Fibroblast of lung (primary cell): ENCODE data around the gene OSBPL1A.

ENCODE experiments used
- CTCF ChIP-seq, 2 donors: IDR thresholded peaks in 1 of 2; conservative IDR thresholded peaks in 1 of 2; 1 replicate in 1 of 2; 2 replicates in 1 of 2; pipeline ENCODE4 v1.5.1; 2011 to 2012; ENCODE audit warnings: low read length in 2 of 2, control low read depth in 1 of 2, inconsistent platforms in 1 of 2, low read depth in 1 of 2, mild to moderate bottlenecking in 1 of 2
- EZH2 ChIP-seq: IDR thresholded peaks from 2 replicates; pipeline ENCODE4 v1.5.1; 2012; ENCODE audit warnings: low read length, control low read depth, mild to moderate bottlenecking; ENCODE audit errors: missing control alignments

- TF ChIP-seq CTCF (conservative IDR thresholded peaks at IDR 0.05 in 1 of 2, IDR thresholded peaks at IDR 0.05 in 1 of 2; ENCODE audit: low read depth in 1 of 2, low read length in 2 of 2) (no peak), EZH2 (no peak)
Measured at GRCh38 chr18:24230766-24231165, 166.9 kb downstream of the OSBPL1A start.
